Neutrophil (primary cell): ENCODE measurements around the gene WNK2.

ENCODE experiments used
- H3K27ac ChIP-seq: fragments of 200-600 bp; sonication (generic); 2 replicates; pipeline ENCODE4 v1.5.1; 2016; ENCODE audit warnings: mild to moderate bottlenecking, moderate library complexity
- H3K27me3 ChIP-seq: fragments of 200-600 bp; sonication (generic); 2 replicates; pipeline ENCODE4 v1.6.0; 2016; ENCODE audit warnings: mild to moderate bottlenecking
- H3K36me3 ChIP-seq: fragments of 200-600 bp; sonication (generic); 2 replicates; pipeline ENCODE4 v1.5.1; 2017
- H3K4me1 ChIP-seq, 2 experiments: fragments of 200-600 bp in 1 of 2; sonication (generic) in 1 of 2; 1 replicate in 1 of 2; 2 replicates in 1 of 2; pipeline versions ENCODE4 v1.5.1 to v1.6.1; 2013 to 2016; ENCODE audit warnings: low read depth in 1 of 2, low read length in 1 of 2, mild to moderate bottlenecking in 1 of 2, moderate library complexity in 1 of 2; ENCODE audit not compliant: control insufficient read depth in 1 of 2, insufficient read depth in 1 of 2
- H3K4me3 ChIP-seq, 2 experiments: fragments of 200-600 bp in 1 of 2; sonication (generic) in 1 of 2; 1 replicate in 1 of 2; 2 replicates in 1 of 2; pipeline ENCODE4 v1.5.1; 2013 to 2016; ENCODE audit warnings: low read depth in 1 of 2, low read length in 1 of 2, mild to moderate bottlenecking in 1 of 2, moderate library complexity in 1 of 2
- H3K9me3 ChIP-seq: fragments of 200-600 bp; sonication (generic); 2 replicates; pipeline ENCODE4 v1.5.1; 2016
- TF ChIP-seq, protein P1 (sequence below): fragments of 200-600 bp; sonication (generic); IDR thresholded peaks from 2 replicates; pipeline ENCODE4 v1.5.1; 2016; ENCODE audit warnings: antibody characterized with exemption

The WNK2 gene

DNA sequence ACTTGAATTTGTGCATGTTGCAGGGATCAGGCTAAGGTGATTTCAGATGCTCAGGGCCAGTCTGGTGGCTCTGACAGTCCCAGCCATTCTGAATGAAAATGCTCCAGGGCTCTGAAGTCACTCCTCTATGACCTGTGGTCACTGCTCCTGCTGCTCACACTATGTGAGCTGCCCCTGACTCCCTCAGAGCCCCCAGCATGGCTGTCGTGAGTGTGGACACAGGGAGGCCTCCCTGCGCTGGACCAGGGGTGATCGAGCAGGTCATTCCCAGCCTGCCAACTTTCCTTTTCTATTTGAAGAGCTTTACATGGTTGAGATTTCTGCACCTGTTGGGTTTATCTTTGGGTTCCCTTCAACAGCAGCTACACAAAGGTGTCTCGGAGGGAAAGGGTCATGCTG lies 74.5 kb downstream of the WNK2 start:
- Histone ChIP-seq H3K4me3 (no peak overlapping the region), H3K27ac (no peak overlapping the region), H3K27me3 (peaks cover 3% of the 10 kb centered on the region), H3K36me3 (no peaks in the 10 kb centered on the region), H3K4me1 (no peaks in the 10 kb centered on the region), H3K9me3 (no peaks in the 10 kb centered on the region)
- TF ChIP-seq, protein P1, sequence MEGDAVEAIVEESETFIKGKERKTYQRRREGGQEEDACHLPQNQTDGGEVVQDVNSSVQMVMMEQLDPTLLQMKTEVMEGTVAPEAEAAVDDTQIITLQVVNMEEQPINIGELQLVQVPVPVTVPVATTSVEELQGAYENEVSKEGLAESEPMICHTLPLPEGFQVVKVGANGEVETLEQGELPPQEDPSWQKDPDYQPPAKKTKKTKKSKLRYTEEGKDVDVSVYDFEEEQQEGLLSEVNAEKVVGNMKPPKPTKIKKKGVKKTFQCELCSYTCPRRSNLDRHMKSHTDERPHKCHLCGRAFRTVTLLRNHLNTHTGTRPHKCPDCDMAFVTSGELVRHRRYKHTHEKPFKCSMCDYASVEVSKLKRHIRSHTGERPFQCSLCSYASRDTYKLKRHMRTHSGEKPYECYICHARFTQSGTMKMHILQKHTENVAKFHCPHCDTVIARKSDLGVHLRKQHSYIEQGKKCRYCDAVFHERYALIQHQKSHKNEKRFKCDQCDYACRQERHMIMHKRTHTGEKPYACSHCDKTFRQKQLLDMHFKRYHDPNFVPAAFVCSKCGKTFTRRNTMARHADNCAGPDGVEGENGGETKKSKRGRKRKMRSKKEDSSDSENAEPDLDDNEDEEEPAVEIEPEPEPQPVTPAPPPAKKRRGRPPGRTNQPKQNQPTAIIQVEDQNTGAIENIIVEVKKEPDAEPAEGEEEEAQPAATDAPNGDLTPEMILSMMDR: no peak

DNA sequence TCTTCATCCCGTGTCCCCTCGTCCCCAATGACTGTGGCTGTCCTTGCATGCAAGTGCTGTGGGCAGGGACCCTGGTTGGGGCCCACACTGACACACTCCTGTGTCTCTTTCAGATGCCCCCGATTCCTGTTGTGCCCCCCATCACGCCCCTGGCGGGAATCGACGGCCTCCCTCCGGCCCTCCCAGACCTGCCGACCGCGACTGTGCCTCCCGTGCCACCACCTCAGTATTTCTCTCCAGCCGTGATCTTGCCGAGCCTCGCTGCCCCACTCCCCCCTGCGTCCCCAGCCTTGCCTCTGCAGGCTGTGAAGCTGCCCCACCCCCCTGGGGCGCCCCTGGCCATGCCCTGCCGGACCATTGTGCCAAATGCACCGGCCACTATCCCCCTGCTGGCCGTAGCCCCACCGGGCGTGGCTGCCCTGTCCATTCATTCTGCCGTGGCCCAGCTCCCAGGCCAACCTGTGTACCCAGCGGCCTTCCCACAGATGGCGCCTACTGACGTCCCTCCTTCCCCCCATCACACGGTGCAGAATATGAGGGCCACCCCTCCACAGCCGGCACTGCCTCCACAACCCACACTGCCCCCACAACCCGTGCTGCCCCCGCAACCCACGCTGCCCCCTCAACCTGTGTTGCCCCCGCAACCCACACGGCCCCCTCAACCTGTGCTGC lies 75.0 kb downstream of the WNK2 start:
- Histone ChIP-seq H3K4me3 (no peak overlapping the region), H3K27ac (no peak overlapping the region), H3K36me3 (no peaks in the 10 kb centered on the region), H3K27me3 (peaks cover 3% of the 10 kb centered on the region), H3K4me1 (no peaks in the 10 kb centered on the region), H3K9me3 (no peaks in the 10 kb centered on the region)
- TF ChIP-seq, protein P1: no peak

DNA sequence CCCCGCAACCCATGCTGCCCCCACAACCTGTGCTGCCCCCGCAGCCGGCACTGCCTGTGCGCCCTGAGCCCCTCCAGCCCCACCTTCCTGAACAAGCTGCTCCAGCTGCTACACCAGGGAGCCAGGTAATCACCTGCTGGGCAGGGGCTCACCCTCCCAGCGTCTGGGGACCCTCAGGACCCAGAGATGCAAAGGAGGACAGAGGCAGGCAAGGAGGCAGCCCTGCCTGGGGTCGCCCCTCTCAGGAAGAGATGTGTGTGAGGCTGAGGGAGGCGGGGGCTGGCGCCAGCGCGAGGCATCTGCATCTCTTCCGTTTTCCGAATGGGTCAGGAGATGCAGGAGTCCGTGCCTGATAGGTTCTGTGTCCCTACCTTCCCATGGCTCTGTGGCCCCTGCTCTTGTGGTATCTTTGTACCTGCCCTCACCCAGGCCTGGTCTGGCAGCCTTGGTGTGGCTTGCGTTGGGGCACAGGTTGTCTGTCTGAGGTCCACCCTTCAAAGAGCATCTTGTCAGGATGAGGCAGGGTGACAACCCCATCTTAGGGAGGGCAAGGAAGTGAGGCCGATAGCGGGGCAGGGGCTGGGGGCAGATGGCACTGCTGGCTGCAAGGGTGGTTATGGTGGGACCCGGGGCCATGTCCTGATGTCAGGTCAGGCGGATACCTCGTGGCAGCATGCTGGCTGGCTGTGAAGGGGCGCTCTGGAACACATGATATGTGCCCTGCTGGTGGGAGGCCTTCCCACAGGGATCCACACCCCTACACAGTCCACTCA lies 75.7 kb downstream of the WNK2 start:
- TF ChIP-seq, protein P1: no peak
- Histone ChIP-seq H3K36me3 (no peaks in the 10 kb centered on the region), H3K4me1 (no peaks in the 10 kb centered on the region), H3K4me3 (no peak overlapping the region), H3K27me3 (peaks cover 3% of the 10 kb centered on the region), H3K9me3 (no peaks in the 10 kb centered on the region), H3K27ac (no peak overlapping the region)

DNA sequence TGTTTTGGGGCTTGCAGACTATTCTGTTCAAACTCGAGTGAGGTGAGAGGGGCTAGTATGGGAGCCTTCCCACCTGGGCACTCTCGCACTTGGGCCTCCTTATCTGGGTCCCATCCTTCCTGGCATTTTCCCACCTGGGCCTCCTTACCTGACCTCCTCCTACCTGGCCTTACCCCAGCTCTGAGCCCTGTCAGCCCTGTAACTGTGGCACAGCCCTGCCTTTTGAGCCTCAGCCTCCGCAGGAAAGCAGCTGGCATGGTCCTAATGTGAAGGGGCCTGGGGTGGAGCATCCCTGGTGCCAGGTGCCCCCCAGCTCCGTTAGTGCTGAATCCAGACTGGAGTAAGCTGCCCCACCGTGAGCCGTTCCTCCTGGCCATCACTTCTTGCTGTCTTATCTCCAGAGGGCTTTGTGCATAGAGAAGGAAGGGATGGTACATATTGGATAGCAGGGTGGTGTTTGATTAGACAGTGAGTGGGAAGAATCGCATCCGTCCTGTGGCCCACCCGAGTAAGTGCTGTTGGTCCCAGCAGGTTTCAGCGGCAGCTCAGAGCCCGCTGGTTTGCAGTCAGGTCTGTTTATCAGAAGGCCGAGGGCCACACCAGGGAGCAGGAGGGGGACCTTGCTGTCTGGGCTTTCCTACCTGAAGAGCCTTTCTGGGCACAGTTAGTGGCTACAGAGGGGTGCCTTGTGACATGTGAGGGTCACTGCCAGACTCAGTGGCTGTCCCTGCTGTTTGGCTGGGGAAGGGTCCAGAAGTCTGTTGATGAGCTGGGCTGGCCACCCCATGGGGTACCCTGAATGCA lies 76.5 kb downstream of the WNK2 start:
- no peaks in the 10 kb centered on the region for H3K9me3 ChIP-seq
- H3K4me1 ChIP-seq: no peaks in the 10 kb centered on the region
- H3K27me3 ChIP-seq: peaks cover 3% of the 10 kb centered on the region
- H3K27ac ChIP-seq: no peak overlapping the region
- H3K4me3 ChIP-seq: no peak overlapping the region
- H3K36me3 ChIP-seq: no peaks in the 10 kb centered on the region
- TF ChIP-seq, protein P1: no peak

DNA sequence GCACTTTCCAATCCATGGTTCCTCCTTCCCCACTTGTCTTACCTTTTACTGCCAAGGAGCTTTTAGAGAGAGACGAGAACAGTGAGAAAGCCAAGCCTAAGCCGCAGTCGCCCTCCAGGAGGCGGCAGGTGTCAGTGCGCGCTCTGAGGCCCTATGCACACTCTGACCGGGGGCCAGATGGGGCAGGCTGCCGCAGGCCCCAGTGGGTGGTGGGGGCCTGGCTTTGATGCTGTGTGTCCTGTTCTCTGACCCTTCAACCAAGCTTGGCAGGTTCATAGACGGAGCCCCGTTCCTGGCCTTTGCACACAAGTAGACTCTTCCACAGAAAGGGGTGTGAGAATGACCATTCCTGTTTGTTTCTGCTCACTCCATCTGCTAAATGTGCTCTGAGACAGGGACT lies 77.3 kb downstream of the WNK2 start:
- Histone ChIP-seq H3K9me3 (no peaks in the 10 kb centered on the region), H3K36me3 (no peaks in the 10 kb centered on the region), H3K27ac (no peak overlapping the region), H3K4me1 (no peaks in the 10 kb centered on the region), H3K4me3 (no peak overlapping the region), H3K27me3 (peaks cover 3% of the 10 kb centered on the region)
- TF ChIP-seq, protein P1: no peak
